ENCODE measurements around the gene NLRC5. TPM values are rescaled to one million over a fixed set of nuclear protein-coding genes. Genes with fewer than 3 reads are reported as not detected.
A peak's percentile ranks its signal among the peaks of the same experiment; 100 is the strongest.

NLRC5 gene
- total RNA-seq, 1 donor = 52.1 TPM

DNA sequence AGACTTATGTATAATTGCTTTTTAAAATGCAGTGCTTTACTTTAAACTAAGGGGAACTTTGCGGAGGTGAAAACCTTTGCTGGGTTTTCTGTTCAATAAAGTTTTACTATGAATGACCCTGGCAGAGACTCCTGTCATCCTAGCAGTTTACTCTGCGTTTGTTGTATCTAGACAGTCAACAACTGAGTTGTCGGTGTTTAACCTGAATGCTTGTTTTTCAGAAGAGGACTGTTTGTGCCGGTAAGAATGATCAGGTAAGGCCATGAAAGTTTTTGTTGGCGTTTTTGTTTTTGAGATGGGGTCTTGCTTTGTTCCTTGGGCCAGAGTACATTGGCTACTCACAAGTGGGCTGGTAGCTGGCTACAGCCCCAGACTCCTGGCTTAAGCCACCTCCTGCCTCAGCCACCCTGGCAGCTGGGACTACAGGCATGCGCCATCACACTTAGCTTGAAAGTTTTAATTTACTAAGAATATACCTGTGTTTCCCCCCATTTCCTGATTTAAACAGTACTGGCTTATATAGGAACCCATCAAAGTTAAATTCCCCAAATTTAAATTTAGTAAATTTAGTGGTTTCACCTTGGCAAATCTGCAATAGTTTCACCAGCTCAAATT is 45.5 kb upstream of the NLRC5 start:
- Histone ChIP-seq H2AFZ (ENCODE audit: low read length) (no peak overlapping the region), H3K9me3 (ENCODE audit: low read depth, low read length) (no peaks in the 10 kb centered on the region), H3K79me2 (ENCODE audit: insufficient read depth, low read length) (peaks cover 2% of the 10 kb centered on the region), H3K4me2 (ENCODE audit: insufficient read depth, low read length) (no peak overlapping the region), H3K36me3 (ENCODE audit: insufficient read depth, low read length) (peaks cover 73% of the 10 kb centered on the region), H4K20me1 (ENCODE audit: insufficient read depth, low read length) (peaks cover 38% of the 10 kb centered on the region), H3K4me1 (ENCODE audit: insufficient read depth, low read length) (peaks cover 5% of the 10 kb centered on the region), H3K27me3 (ENCODE audit: insufficient read depth, low read length) (no peaks in the 10 kb centered on the region), H3K4me3 (ENCODE audit: insufficient read depth, low read length) (no peak overlapping the region), H3K27ac (ENCODE audit: low read depth, low read length) (no peak overlapping the region)
- no peak for DNase-seq (ENCODE audit: insufficient read length, low spot score, missing footprints)
- TF ChIP-seq, protein P1, sequence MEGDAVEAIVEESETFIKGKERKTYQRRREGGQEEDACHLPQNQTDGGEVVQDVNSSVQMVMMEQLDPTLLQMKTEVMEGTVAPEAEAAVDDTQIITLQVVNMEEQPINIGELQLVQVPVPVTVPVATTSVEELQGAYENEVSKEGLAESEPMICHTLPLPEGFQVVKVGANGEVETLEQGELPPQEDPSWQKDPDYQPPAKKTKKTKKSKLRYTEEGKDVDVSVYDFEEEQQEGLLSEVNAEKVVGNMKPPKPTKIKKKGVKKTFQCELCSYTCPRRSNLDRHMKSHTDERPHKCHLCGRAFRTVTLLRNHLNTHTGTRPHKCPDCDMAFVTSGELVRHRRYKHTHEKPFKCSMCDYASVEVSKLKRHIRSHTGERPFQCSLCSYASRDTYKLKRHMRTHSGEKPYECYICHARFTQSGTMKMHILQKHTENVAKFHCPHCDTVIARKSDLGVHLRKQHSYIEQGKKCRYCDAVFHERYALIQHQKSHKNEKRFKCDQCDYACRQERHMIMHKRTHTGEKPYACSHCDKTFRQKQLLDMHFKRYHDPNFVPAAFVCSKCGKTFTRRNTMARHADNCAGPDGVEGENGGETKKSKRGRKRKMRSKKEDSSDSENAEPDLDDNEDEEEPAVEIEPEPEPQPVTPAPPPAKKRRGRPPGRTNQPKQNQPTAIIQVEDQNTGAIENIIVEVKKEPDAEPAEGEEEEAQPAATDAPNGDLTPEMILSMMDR (IDR thresholded peaks at IDR 0.05; ENCODE audit: extremely low read depth, low read depth, low read length) = no peak

DNA sequence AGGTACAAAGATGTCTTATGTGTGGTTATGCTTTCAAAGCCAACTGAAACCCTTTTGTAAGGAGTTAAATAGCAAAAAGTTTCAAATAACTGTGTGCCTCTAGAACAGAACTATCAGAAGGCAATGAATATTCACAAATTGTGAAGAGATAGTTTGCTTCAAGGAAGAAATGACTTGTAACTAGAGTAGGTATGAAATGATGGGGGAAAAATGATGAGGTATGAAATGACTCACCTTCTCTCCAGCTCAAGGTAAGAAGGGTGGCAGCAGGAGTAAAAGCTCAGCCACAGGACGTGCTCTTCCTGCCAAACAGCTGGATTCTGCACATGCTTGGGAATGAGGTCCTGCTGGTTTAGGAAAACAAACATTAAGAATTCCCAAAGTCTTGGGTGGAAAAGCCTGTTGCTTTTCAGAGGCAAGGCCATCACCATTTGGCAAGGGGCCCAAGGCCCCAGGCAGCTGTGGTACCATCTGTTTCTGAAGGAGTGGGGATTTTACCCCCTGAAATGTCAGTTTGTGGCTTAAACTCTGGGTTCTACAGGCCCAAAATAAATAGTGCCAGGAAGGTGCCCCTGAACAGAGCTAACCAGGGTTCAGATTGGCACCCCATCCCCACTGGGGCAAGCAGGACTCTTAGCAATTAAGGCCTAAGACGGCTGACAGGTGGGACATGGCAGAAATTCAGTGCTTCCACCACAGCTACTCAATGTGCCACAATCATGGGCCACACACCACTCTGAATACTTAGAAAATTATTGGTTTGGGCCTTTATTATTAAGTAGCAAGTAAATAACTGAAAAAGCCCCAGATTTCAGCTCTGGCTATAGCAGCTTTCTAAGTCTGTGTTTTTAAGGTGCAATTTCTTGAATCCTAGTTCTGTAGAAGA is 44.2 kb upstream of the NLRC5 start:
- Histone ChIP-seq H2AFZ (ENCODE audit: low read length) (no peak overlapping the region), H4K20me1 (ENCODE audit: insufficient read depth, low read length) (peaks cover 26% of the 10 kb centered on the region), H3K4me1 (ENCODE audit: insufficient read depth, low read length) (peaks cover 5% of the 10 kb centered on the region), H3K4me3 (ENCODE audit: insufficient read depth, low read length) (no peak overlapping the region), H3K4me2 (ENCODE audit: insufficient read depth, low read length) (no peak overlapping the region), H3K36me3 (ENCODE audit: insufficient read depth, low read length) (peaks cover 60% of the 10 kb centered on the region), H3K79me2 (ENCODE audit: insufficient read depth, low read length) (peaks cover 2% of the 10 kb centered on the region), H3K27ac (ENCODE audit: low read depth, low read length) (peak overlapping the region; percentile 7), H3K27me3 (ENCODE audit: insufficient read depth, low read length) (no peaks in the 10 kb centered on the region), H3K9me3 (ENCODE audit: low read depth, low read length) (no peaks in the 10 kb centered on the region)
- DNase-seq (ENCODE audit: insufficient read length, low spot score, missing footprints) = no peak
- TF ChIP-seq, protein P1 (IDR thresholded peaks at IDR 0.05; ENCODE audit: extremely low read depth, low read depth, low read length) = no peak

DNA sequence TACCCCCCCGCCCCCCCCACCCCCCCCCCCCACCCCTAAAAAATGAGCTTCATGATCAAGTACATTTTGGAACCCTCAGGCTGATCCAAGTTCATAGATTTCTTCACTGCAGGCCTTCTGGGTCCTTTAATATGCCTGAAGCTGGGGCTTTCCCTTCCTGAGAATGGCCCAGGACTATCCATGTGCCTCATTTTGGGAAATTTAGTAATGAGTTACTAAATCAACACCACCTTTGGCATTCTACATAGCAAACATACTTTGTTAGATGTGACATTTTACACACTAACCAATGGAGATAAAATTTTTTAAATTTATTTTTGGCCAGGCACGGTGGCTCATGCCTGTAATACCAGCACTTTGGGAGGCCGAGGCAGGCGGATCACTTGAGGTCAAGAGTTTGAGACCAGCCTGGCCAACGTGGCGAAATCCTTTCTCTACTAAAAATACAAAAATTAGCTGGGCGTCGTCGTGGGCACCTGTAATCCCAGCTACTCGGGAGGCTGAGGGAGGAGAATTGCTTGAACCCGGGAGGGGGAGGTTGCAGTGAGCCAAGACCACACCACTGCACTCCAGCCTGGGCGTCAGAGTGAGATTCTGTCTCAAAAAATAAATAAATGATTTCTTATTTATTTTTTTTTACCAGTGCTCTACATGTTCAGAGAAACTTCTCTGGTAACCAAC is 43.4 kb upstream of the NLRC5 start:
- Histone ChIP-seq H3K27me3 (ENCODE audit: insufficient read depth, low read length) (no peaks in the 10 kb centered on the region), H3K36me3 (ENCODE audit: insufficient read depth, low read length) (peaks cover 52% of the 10 kb centered on the region), H2AFZ (ENCODE audit: low read length) (no peak overlapping the region), H3K4me3 (ENCODE audit: insufficient read depth, low read length) (no peak overlapping the region), H3K4me1 (ENCODE audit: insufficient read depth, low read length) (peaks cover 5% of the 10 kb centered on the region), H3K9me3 (ENCODE audit: low read depth, low read length) (no peaks in the 10 kb centered on the region), H3K4me2 (ENCODE audit: insufficient read depth, low read length) (no peak overlapping the region), H3K27ac (ENCODE audit: low read depth, low read length) (no peak overlapping the region), H4K20me1 (ENCODE audit: insufficient read depth, low read length) (peaks cover 22% of the 10 kb centered on the region), H3K79me2 (ENCODE audit: insufficient read depth, low read length) (peaks cover 2% of the 10 kb centered on the region)
- DNase-seq (ENCODE audit: insufficient read length, low spot score, missing footprints) = no peak
- TF ChIP-seq, protein P1 (IDR thresholded peaks at IDR 0.05; ENCODE audit: extremely low read depth, low read depth, low read length) = no peak

Measured in osteoblast (primary cell).